Subcutaneous abdominal adipose tissue (tissue), 5 donors: Measurements from ENCODE around the gene CDK10.
A peak's percentile ranks its signal among the peaks of the same experiment; 100 is the strongest.
"Not testable (repeated sequence)": the region's sequence is repeated elsewhere in the genome, so short reads cannot be mapped to it uniquely, and the experiment has no call there.

Experiments
- H3K27ac ChIP-seq: one replicate; pipeline ENCODE4 v1.7.0; 2013; ENCODE audit warnings: low read depth, mild to moderate bottlenecking, inconsistent platforms, low read length, moderate library complexity
- H3K27me3 ChIP-seq, 5 donors: one replicate each; pipeline ENCODE4 v1.7.0; 2013; ENCODE audit warnings: low read length in 5 of 5, inconsistent platforms in 1 of 5; ENCODE audit not compliant: control insufficient read depth in 5 of 5, insufficient read depth in 4 of 5
- H3K36me3 ChIP-seq, 5 donors: one replicate each; pipeline ENCODE4 v1.7.0; 2013; ENCODE audit warnings: low read length in 5 of 5; ENCODE audit not compliant: control insufficient read depth in 5 of 5, insufficient read depth in 5 of 5
- H3K4me1 ChIP-seq, 5 donors: one replicate each; pipeline ENCODE4 v1.7.0; 2013; ENCODE audit warnings: low read length in 5 of 5, mild to moderate bottlenecking in 3 of 5, moderate library complexity in 1 of 5; ENCODE audit not compliant: control insufficient read depth in 5 of 5, insufficient read depth in 5 of 5
- H3K4me3 ChIP-seq, 5 donors: one replicate each; pipeline ENCODE4 v1.7.0; 2013; ENCODE audit warnings: low read length in 5 of 5, low read depth in 1 of 5
- H3K9ac ChIP-seq, 5 donors: one replicate each; pipeline ENCODE4 v1.7.0; 2013; ENCODE audit warnings: low read length in 5 of 5, mild to moderate bottlenecking in 4 of 5, moderate library complexity in 3 of 5
- H3K9me3 ChIP-seq, 5 donors: one replicate each; pipeline ENCODE4 v1.7.0; 2013; ENCODE audit warnings: low read length in 5 of 5; ENCODE audit not compliant: control insufficient read depth in 5 of 5
- donor health status: healthy.
- donor health status: healthy.
- donor health status: healthy.
- donor health status: healthy.
- donor health status: healthy.

CDK10 gene

GRCh38 chr16:89664238-89664637 lies 22.3 kb upstream of the CDK10 start:
- not testable (repeated sequence) for H3K9me3 ChIP-seq, H3K4me3 ChIP-seq, H3K27me3 ChIP-seq, H3K4me1 ChIP-seq, H3K9ac ChIP-seq, H3K27ac ChIP-seq
- peaks cover 0 to 29% (median 13%) of the 10 kb centered on the region in 5 donors for H3K36me3 ChIP-seq

- H3K4me1 ChIP-seq, H3K27me3 ChIP-seq, H3K9ac ChIP-seq, H3K9me3 ChIP-seq, H3K4me3 ChIP-seq, H3K27ac ChIP-seq: not testable (repeated sequence)
- H3K36me3 ChIP-seq, result peaks cover 0 to 13% (median 5%) of the 10 kb centered on the region in 5 donors
Measured at GRCh38 chr16:89667000-89667399, 19.5 kb upstream of the CDK10 start.

GRCh38 chr16:89667633-89668032 lies 18.9 kb upstream of the CDK10 start:
- Histone ChIP-seq H3K4me3 (no peak overlapping the region), H3K4me1 (peaks cover 0 to 6% (median 0%) of the 10 kb centered on the region in 5 donors), H3K9me3 (no peaks in the 10 kb centered on the region), H3K9ac (no peak overlapping the region), H3K36me3 (peaks cover 0 to 13% (median 5%) of the 10 kb centered on the region in 5 donors), H3K27ac (no peak overlapping the region), H3K27me3 (no peaks in the 10 kb centered on the region)

- Histone ChIP-seq H3K9ac (no peak overlapping the region), H3K9me3 (no peaks in the 10 kb centered on the region), H3K4me1 (peaks cover 0 to 9% (median 3%) of the 10 kb centered on the region in 5 donors), H3K27ac (no peak overlapping the region), H3K27me3 (no peaks in the 10 kb centered on the region), H3K4me3 (peak overlapping the region in 2 of 5 donors; percentile 0 to 23), H3K36me3 (peaks cover 0 to 8% (median 3%) of the 10 kb centered on the region in 5 donors)
Measured at GRCh38 chr16:89668790-89669158, 17.7 kb upstream of the CDK10 start.

- no peak overlapping the region for H3K27ac ChIP-seq
- H3K9me3 ChIP-seq, result no peaks in the 10 kb centered on the region
- H3K9ac ChIP-seq, result no peak overlapping the region
- H3K4me3 ChIP-seq, result no peak overlapping the region
- no peaks in the 10 kb centered on the region for H3K27me3 ChIP-seq
- peaks cover 0 to 3% (median 1%) of the 10 kb centered on the region in 5 donors for H3K36me3 ChIP-seq
- peaks cover 0 to 9% (median 3%) of the 10 kb centered on the region in 5 donors for H3K4me1 ChIP-seq
Measured at GRCh38 chr16:89669755-89670154, 16.7 kb upstream of the CDK10 start.

- no peak overlapping the region for H3K27ac ChIP-seq
- H3K9me3 ChIP-seq, result no peaks in the 10 kb centered on the region
- peaks cover 0 to 3% (median 0%) of the 10 kb centered on the region in 5 donors for H3K36me3 ChIP-seq
- no peaks in the 10 kb centered on the region for H3K27me3 ChIP-seq
- H3K4me3 ChIP-seq, result no peak overlapping the region
- H3K4me1 ChIP-seq, result peaks cover 0 to 9% (median 3%) of the 10 kb centered on the region in 5 donors
- H3K9ac ChIP-seq, result no peak overlapping the region
Measured at GRCh38 chr16:89670496-89671431, 15.7 kb upstream of the CDK10 start.

GRCh38 chr16:89671565-89671964 lies 14.9 kb upstream of the CDK10 start:
- not testable (repeated sequence) for H3K27ac ChIP-seq, H3K36me3 ChIP-seq, H3K4me3 ChIP-seq, H3K27me3 ChIP-seq, H3K4me1 ChIP-seq, H3K9ac ChIP-seq, H3K9me3 ChIP-seq

GRCh38 chr16:89672177-89672941 lies 14.1 kb upstream of the CDK10 start:
- no peaks in the 10 kb centered on the region for H3K9me3 ChIP-seq
- no peaks in the 10 kb centered on the region for H3K27me3 ChIP-seq
- H3K9ac ChIP-seq, result peak overlapping the region in 1 of 5 donors; percentile 89
- peak overlapping the region in 2 of 5 donors; percentile 18 to 20 for H3K4me3 ChIP-seq
- H3K27ac ChIP-seq, result peak overlapping the region; percentile 9
- peaks cover 0 to 9% (median 3%) of the 10 kb centered on the region in 5 donors for H3K4me1 ChIP-seq
- peaks cover 0 to 3% (median 0%) of the 10 kb centered on the region in 5 donors for H3K36me3 ChIP-seq

GRCh38 chr16:89678258-89678657 lies 8.2 kb upstream of the CDK10 start:
- peaks cover 0 to 3% (median 0%) of the 10 kb centered on the region in 5 donors for H3K9me3 ChIP-seq
- peaks cover 0 to 3% (median 0%) of the 10 kb centered on the region in 5 donors for H3K36me3 ChIP-seq
- no peaks in the 10 kb centered on the region for H3K27me3 ChIP-seq
- no peak overlapping the region for H3K27ac ChIP-seq
- H3K9ac ChIP-seq, result no peak overlapping the region
- no peak overlapping the region for H3K4me3 ChIP-seq
- peaks cover 0 to under 1% (median 0%) of the 10 kb centered on the region in 5 donors for H3K4me1 ChIP-seq

GRCh38 chr16:89685916-89686315 lies 573 bp upstream of the CDK10 start:
- H3K9ac ChIP-seq, result no peak overlapping the region
- no peak overlapping the region for H3K4me3 ChIP-seq

More at GRCh38 chr16:89685916-89686315, 573 bp upstream of the CDK10 start:
- H3K36me3 ChIP-seq, result peaks cover 0 to 14% (median 8%) of the 10 kb centered on the region in 5 donors
- H3K4me1 ChIP-seq, result peaks cover 0 to 13% (median 10%) of the 10 kb centered on the region in 5 donors
- H3K9me3 ChIP-seq, result peaks cover 0 to 5% (median 0%) of the 10 kb centered on the region in 5 donors
- H3K27me3 ChIP-seq, result no peaks in the 10 kb centered on the region
- H3K27ac ChIP-seq, result no peak overlapping the region
